SKM-1 treated with dmso at 0.1 percent for 144 hours (cell line): ENCODE results near the gene SH3RF2.
"Not testable (repeated sequence)": the region's sequence is repeated elsewhere in the genome, so short reads cannot be mapped to it uniquely, and the experiment has no call there.

ENCODE experiments used
- DNase-seq: peaks from one replicate; lab custom pipeline; 2025; ENCODE audit not compliant: unreplicated experiment; lab: John Stamatoyannopoulos, UW

SH3RF2 gene

DNA sequence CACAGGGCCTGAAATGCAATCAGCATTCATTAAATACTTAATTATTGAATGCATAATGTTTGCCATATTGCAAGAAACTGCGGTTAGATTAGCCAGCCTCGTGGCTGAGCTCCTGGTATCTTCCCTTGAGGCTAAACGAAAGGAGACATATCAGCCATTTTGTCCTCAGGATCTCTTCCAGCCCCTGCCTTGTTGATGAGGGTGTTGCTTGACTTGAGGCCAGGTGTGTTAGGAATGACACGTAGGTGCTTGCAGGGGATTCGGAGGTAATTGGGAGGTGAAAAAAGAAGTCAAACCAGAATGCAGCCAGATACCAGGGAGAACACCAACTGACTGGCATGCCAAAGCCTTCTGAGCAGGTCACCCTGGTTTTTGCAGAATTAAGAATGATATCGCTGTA lies 12.5 kb downstream of the SH3RF2 start:
- DNase-seq: no peak

DNA sequence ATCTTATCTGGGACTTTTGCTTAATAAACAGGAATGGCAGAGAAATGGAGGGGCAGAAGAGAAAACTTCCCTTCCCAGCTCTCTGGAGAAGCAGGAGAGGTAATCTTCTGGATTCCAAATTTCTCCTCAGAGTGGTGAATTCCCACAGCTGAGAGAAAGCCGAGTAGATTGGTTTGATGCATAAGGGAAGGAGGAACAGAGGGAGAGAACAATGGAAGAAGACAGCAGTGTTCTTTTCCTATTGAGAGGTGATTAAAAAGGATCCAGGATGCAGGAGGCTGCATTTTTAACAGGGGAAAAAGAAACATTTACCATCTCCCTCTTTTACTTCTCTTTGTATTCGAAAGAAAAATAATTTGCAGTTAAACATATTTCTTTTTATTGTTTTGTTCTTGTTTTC lies 13.1 kb downstream of the SH3RF2 start:
- DNase-seq: no peak

DNA sequence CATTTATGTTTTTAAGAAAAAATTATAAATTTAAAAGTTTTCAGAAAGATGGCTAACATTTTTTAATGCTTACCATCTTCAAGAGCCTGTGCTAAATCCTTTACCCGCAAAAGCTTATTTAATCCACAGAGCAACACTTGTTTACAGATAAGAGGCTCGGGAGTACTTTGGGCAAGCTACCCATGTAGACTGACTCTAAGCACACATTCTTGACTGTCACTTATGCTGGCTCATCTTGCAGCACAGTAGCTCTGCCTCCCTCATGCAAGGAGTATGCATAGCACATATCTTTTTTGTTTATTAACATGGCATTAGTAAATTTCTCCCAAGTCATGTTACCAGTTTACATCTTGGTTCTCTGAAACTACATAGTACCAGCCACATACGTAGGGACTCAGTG lies 14.7 kb downstream of the SH3RF2 start:
- DNase-seq: no peak

DNA sequence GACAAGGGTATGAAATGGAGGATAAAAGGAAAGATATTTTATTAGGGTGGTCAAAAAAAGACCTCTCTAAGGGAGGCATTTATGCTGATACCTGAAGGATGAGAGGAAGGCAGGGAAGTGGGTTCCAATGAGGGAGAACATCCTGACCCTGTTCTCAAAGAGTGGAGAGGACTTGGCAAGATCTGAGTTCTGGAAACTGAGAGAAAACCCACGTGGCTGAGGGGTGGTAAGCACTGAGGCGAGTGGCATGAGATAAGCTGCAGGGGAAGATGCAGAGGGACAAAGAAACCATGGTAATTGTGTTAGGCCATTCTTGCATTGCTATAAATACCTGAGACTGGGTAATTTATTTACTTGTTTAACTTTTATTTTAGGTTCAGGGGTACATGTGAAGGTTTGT lies 16.8 kb downstream of the SH3RF2 start:
- DNase-seq: no peak

DNA sequence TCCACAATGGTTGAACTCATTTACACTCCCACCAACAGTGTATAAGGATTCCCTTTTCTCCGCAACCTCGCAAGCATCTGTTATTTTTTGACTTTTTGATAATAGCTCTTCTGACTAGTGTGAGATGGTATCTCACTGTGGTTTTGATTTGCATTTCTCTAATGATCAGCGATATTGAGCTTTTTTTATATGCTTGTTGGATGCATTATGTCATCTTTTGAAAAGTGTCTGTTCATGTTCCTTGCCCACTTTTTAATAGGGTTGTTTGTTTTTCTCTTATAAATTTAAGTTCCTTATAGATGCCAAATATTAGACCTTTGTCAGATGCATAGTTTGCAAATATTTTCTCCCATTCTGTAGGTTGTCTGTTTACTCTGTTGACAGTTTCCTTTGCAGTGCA lies 17.8 kb downstream of the SH3RF2 start:
- DNase-seq: not testable (repeated sequence)

DNA sequence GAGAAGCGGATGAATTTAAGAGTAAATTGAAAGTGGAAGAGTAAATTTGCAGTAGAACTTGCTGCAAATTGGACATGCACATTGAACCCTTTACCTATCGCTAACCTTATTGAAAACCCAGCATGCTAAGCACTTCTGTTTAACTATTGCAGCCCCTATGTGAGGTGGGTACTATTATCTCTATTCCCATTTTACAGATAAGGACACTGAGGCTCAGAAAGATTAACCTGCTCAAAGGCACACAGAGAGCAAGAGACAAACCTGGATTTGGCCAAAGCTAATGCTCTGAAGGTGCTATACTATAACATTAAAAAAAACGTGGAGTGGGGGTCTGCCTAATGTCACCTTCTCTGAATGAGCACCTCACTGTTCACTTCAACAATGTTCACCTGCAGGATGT lies 21.0 kb downstream of the SH3RF2 start:
- DNase-seq: no peak

DNA sequence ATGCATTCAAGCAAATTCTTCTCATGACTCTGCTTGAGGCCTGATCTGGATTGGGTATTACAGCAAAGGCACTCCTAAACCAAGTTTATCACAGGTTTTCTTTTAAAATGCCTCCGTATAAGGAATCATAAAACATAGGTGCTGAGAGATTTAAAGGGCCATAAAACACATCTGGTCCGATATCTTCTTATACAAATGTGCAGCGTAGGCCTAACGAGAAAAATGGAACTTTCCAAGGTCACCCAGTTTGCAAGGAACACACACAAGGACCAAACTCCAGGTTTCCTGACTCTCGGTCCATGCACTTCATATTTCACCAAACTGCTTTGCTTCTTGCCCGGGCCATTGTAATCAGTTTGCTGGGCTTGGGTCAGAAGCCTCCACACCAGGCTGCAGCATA lies 22.1 kb downstream of the SH3RF2 start:
- no peak for DNase-seq

DNA sequence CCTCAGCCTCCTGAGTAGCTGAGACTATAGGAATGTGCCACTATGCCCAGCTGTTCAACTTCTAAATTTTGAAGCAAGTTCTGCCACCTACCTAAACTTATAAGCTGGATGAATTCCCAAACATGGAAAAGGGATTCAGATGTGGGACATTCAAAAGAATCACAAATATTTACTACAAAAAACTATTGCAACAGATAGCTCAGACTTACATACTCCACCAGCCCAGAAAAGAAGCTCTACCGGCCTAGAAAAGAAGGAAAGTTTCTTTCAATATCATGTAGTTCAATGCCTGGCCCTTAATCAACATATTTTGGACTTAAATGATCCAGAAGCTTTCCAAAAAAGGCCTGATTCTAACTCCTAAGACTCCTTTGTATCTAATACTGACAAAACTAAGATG lies 23.8 kb downstream of the SH3RF2 start:
- DNase-seq: no peak

DNA sequence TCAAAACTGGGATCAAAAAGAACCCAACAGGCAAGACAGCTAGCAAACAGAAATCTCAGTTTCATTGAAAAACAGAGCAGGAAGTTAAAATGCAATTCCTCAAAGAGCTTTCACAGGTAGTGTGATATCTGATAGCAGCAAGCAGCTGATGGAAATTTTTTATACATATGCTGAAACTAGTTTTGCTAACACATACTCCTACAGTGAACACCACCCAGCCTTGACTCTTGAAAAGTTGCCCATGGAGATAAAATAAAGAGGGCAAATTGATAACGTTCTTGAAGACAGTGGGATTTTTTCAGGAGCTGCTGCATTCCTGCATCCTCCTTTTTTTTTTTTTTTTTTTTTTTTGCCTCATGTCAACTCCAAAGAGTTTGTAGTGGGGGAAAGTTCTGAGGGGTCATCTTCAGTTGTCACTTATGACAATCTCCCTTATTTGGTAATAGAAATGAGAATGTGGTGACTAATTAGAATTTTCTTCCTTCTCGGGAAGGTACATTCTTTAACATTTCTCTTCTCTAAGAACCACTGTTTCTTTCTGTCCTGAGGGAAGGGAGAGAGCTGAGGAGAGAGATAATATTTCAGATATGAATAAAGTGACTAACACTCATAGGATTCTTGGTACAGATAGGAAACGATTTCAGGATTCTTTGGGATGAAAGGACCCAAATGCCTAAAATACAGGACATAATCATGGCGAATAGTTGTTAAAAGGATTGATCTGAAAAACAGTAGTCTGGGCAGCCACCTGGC lies 24.6 kb downstream of the SH3RF2 start:
- DNase-seq: no peak

DNA sequence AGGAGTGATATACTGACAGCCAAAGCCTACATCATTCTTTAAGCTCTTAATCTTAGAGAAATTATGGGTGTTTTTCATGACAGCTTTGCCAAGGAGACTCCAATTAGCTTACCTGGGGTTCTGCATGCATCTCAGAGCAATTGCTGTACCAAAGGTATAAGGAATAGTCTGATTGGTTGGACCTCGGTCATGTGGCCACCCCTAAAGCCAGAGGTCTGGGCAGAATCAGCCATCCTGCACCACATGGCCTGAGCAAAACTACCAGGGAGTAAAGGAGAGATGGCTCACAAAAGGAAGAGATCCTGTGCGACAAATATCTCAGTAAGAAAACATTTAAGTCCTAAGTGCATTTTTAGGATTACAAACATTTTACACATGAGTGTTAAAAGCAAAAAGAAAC lies 25.6 kb downstream of the SH3RF2 start:
- no peak for DNase-seq

DNA sequence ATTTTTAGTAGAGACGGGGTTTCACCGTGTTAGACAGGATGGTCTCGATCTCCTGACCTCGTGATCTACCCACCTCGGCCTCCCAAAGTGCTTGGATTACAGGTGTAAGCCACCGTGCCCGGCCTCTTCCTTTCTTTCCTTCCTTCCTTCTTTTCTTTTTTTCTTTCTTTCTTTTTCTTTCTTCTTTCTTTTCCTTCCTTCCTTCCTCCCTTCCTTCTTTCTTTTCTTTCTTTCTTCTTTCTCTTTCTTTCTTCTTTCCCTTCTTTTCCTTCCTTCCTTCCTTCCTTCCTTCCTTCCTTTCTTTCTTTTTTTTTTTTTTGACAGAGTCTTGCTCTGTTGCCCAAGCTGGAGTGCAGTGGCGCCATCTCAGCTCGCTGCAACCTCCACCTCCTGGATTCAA lies 27.6 kb downstream of the SH3RF2 start:
- DNase-seq: not testable (repeated sequence)

DNA sequence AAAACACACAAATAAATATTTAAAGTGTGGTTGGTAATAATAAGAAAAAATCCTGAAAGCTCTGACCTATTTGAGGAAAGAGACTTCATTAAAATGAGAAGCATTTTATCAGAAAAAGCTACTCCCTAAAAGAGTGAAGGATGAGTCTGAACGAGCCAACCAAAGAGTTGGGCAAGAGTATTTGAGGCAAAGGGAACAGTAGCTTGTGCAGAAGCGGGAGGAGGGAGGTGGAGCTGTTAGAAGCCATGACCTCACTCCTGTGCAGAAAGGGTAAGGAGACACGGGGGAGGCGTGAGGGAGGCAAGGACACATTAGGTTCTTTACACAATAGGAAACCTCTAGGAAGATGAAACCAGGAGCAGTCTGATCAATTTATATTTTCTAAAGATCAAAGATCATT lies 29.4 kb downstream of the SH3RF2 start:
- DNase-seq: peak; percentile 78

DNA sequence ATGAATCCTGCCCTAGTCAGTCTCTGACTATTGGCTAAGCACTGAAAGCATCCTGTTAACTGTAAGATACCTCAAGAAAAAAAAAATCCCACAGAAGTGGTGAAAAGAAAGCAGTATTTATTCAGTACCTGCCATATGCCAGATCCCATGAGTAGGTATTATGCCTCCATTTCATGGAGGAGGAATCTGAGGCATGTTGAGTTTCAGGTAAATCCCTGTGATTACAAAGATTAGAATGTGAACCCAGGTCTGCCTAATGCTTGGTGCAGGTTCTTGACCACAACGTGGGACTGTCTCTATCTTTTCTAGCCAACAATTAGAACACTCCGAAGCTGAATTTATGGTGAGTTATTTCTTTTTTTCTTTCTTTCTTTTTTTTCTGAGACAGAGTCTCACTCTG lies 30.9 kb downstream of the SH3RF2 start:
- DNase-seq: no peak

DNA sequence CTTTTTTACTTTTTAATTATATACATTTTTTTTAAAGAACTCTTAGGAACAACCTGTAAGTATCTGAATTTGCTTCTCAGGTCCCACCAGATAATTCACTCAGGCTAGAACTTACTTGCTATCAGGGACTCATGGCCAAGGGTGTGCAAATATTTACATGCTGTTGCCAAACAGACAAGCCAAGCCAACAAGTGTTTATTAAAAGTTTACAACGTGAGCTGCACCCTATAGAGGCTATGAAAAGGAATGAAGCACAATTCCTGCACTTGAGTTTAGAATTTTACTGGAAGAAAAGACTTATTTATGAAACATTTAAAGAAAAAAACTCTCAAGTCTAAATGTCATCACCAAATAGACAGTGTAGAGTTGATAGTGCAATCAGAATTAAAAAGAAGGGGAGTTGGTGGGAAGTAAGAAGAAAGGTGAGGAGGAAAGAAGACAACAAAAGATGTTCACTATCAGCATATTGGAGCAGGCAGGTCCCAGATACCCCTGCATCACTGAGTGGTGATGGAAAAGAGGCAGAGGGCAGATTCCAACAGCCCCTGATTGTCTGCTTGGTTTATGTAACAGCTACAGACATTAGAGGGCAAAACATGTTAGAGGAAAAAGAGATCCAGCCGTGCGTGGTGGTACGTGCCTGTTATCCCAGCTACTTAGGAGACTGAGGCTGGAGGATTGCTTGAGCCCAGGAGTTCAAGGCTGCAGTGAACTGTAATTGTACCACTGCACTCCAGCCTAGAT lies 32.8 kb downstream of the SH3RF2 start:
- no peak for DNase-seq

DNA sequence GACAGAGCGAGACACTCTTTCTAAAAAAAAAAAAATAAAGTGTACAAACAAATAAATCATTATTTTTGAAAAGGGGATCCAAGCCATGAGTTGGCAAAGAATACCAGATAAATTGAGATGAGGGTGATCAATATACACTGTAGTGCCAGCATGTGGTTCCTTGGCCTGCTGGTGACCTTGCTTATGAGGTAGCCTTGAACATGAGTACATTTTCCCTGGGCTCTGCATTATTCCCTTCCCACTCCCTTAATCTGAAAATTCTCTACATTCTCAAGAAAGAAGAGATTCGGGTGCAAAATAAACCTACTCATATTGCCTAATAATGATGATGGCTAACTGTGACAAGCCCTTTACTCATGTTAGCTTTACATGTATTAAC lies 33.3 kb downstream of the SH3RF2 start:
- DNase-seq: no peak

DNA sequence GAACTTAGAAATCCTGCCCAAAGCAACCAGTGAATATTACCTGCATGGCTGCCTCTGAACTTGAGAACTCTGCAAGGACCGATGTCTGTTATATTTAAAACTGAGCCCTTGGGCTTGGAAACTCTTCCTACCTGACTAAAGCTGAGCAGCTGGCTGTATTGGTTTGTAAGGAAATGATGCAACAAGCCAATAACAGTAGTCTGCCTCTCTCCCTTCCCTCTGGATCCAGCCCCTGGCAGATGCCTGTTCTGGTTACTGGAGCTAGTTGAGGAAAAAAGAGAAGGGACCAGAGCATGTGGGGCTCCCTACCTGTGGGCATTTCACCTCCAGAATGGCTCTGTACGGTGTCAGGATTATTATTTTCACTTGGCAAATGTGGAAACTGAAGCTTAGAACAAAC lies 34.7 kb downstream of the SH3RF2 start:
- DNase-seq: no peak

DNA sequence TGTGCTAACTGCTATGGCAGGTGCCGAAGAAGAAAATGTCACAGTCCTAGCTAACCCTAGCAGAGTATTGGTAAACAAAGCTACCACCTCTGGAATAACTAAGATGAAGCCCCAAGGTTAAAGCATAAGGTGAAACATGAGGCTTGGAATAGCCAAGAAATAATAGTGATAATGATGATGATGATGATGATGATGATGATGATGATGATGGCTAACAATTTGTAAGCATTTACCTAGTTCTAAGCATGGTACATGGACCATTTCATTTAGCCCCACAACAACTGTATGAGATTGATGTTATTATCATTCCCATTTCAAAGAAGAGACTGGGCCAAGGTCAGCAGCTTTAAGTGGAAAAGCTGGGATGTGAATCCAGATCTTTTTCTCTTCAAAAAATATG lies 35.3 kb downstream of the SH3RF2 start:
- DNase-seq: no peak

DNA sequence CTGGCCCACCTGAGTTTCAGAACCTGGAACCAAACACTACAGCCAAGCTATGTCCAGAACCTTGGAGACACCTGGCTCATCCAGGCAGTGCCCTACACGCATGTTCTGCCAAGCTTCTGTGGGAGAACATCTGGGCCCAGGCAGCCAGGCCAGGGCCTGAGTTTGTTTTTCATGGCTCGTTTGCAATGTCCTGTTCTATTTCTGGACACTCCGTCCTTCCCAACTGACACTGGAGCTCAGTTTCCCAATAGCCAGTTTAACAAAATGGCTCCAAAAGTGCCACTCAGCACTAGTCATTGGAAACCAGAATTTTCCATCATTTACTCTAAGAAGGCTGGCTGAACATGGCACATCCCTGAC lies 38.6 kb downstream of the SH3RF2 start:
- DNase-seq: no peak

DNA sequence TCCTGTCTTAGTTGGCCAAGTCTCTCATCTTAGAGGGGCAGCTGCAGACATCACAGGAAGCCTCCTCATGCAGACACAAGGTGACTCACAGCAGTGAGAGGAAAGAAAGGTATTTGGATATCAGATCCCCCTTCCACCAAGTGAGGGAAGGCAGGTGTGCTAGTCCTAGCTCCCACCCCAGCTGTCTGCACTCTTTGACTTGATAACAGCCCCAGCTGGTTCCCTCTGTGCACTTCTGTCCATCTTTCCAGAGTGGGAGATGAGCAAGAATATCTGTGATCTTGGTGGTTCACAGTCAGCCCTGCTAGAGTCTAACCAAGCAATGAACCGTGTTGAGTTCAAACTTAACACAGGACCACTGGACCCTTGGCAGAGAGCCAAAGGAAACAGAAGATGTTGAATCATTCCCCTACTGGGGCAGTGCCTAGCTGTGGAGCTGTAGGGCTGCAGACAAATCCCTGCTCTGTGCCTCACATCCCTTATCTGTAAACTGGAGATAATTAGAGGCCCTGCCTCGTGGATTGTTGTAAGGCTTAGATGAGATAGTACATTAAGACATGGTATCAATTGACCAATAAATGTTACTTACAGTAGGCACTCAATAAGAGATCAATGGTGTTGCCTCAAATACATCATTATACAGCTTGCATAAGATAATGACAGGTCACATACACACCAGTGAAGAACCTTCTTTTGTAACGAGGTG lies 39.1 kb downstream of the SH3RF2 start:
- DNase-seq: no peak

DNA sequence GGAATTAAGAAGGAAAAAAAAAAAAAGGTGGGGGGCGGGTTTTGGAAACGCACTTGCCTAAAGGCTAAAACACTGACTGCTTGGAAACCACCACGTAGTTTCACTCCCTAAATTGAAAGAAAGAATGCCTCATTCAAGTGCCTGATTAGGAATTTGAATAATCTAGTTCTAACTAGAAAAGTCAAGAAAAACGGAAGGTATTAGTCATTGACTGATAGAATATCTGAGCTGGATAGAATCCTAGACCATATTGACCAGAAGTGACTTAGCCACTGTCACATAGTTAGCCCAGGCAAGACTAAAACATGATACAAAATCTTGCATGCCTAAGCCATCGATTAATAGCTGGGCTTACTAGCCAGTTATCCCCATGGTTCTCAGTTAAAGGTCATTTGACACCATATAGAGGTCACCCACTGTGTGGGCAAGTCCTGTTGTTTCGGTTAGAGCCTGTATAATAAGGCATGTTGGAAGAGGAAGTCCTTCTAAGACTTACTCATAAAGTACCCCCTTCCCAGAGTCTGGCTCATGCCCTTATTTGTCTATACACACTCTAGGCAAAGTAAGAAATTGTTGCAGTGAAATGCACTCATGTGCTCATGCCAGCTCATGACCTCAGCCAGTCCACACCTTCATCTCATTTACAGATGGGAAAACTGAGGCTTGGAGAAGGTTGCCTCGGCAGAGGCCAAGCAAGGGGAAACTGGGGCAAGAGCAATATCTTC lies 40.2 kb downstream of the SH3RF2 start:
- DNase-seq: peak; percentile 20

DNA sequence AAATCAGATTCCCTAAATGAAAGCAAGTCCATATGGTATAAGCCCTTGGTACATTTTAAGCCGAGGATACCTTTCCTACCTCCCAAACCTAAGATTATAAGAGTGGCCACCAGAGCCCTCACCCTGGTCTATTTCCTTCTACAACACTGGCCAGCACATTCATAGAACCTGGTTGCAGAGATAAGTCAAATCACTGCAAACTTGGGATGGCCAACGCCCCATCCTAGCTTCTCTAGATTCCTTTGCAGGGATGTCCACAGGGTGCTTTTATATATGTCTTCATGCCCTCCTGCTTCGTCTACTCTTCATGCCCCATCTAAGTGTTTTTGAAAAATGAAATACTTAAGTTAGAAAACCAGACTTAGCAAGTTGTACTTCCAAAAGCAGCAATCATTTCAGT lies 41.8 kb downstream of the SH3RF2 start:
- DNase-seq: no peak

DNA sequence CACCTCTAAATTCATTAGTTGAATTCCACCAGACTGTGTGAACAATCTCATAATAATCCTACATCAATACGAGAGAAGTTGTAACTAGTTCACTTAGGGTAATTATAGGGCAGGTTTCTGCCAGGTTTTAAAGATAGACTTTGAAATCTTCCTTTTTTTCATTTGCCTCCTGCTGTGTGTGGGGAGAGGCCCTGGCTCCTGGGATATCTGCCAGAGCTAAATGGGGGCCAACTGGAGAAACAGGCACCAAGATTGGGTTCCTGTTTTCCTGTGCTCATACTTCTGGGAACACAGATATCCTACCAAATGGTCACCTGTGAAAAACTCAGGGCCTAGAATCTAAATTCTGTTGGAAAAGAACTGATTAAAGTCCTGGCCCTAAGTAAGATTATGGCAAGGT lies 42.3 kb downstream of the SH3RF2 start:
- no peak for DNase-seq
